ENCODE results near the gene LANCL2.

GRCh38 chr7:55473932-55474331 is 108.8 kb downstream of the LANCL2 start:
- TF ChIP-seq, protein P1, sequence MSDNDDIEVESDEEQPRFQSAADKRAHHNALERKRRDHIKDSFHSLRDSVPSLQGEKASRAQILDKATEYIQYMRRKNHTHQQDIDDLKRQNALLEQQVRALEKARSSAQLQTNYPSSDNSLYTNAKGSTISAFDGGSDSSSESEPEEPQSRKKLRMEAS (IDR thresholded peaks at IDR 0.05) = no peak
- TF ChIP-seq EZH2phosphoT487 (IDR thresholded peaks at IDR 0.05; ENCODE audit: borderline replicate concordance) (no peak), RAD21 (IDR thresholded peaks at IDR 0.05; ENCODE audit: low read depth) (no peak)

Measured in HCT116 (cell line).